Lower lobe of right lung (tissue), 2 donors: ENCODE data around the gene INPP5E. TPM values are rescaled to one million over a fixed set of nuclear protein-coding genes. Genes with fewer than 3 reads are reported as not detected.

Source experiments
- ATAC-seq, 2 donors: fragments of 200-7000 bp; cut with Tn5 transposase; one replicate each; pipeline ENCODE4 v1.9.1; 2020 to 2022; ENCODE audit warnings: mild to moderate bottlenecking in 2 of 2, moderate library complexity in 2 of 2
- DNase-seq: peaks from one replicate; pipeline ENCODE4 v3.0.0-alpha.2; 2020
- H3K27ac ChIP-seq: fragments of 200-600 bp; one replicate; pipeline ENCODE4 v1.8.0; 2022
- H3K27me3 ChIP-seq: fragments of 200-600 bp; one replicate; pipeline ENCODE4 v1.8.0; 2022; ENCODE audit warnings: low read depth
- H3K36me3 ChIP-seq: fragments of 200-600 bp; one replicate; pipeline ENCODE4 v1.8.0; 2022; ENCODE audit warnings: mild to moderate bottlenecking
- H3K4me1 ChIP-seq: fragments of 200-600 bp; one replicate; pipeline ENCODE4 v1.8.0; 2022
- H3K4me3 ChIP-seq: fragments of 200-600 bp; one replicate; pipeline ENCODE4 v1.8.0; 2022; ENCODE audit warnings: mild to moderate bottlenecking
- H3K9me3 ChIP-seq: fragments of 200-600 bp; one replicate; pipeline ENCODE4 v1.8.0; 2022
- intact Hi-C: fragments of 100-400 bp; cut with DNase I; formaldehyde crosslinking; loops from one replicate; pipeline ENCODE4 v1.11.0; 2022
- total RNA-seq: library from RNA; stranded (reverse); fragmentation: NEBNext Ultra II Directional; extraction: Animal tissue kit (Norgen Biotek cat#: 25700); gene quantifications from one replicate; pipeline ENCODE4 v1.2.1, GENCODE V29; 2021
- TF ChIP-seq, protein P1 (sequence below): fragments of 200-600 bp; IDR thresholded peaks from one replicate; pipeline ENCODE4 v1.8.0; 2022; ENCODE audit warnings: antibody characterized with exemption, mild to moderate bottlenecking
- donor health status: DM: no; HTN: yes; CAD: no; lungs with severe emphysema.

The INPP5E gene
- total RNA-seq, 1 donor from 2014 or later = 13.8 TPM

DNA sequence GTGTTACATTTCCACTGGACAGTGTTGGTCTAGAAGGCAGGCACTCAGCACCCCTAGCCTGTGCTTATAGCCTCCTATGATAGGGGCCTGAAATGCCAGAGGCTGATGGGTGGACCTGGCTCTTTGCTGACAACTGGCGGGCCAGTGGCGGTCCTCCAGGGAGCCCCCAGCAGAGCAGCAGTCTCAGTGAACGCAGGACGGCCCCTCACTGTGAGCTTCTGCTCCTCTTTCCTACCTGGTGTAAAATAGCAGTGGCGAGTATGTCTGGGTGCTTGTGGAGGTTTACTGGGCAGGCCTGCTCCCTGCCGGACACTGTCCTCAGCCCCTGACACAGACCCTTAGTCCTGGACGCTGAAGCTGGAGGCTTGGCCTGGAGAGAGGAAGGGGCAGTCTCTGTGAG, 46.5 kb upstream of the INPP5E start:
- Histone ChIP-seq H3K36me3 (no peaks in the 10 kb centered on the region), H3K27me3 (no peaks in the 10 kb centered on the region), H3K9me3 (no peaks in the 10 kb centered on the region), H3K4me3 (no peak overlapping the region), H3K4me1 (peaks cover 28% of the 10 kb centered on the region), H3K27ac (no peak overlapping the region)
- DNase-seq (no peak), ATAC-seq (no peak)
- TF ChIP-seq, protein P1, sequence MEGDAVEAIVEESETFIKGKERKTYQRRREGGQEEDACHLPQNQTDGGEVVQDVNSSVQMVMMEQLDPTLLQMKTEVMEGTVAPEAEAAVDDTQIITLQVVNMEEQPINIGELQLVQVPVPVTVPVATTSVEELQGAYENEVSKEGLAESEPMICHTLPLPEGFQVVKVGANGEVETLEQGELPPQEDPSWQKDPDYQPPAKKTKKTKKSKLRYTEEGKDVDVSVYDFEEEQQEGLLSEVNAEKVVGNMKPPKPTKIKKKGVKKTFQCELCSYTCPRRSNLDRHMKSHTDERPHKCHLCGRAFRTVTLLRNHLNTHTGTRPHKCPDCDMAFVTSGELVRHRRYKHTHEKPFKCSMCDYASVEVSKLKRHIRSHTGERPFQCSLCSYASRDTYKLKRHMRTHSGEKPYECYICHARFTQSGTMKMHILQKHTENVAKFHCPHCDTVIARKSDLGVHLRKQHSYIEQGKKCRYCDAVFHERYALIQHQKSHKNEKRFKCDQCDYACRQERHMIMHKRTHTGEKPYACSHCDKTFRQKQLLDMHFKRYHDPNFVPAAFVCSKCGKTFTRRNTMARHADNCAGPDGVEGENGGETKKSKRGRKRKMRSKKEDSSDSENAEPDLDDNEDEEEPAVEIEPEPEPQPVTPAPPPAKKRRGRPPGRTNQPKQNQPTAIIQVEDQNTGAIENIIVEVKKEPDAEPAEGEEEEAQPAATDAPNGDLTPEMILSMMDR = no peak
- intact Hi-C loops = loop anchor here (5.0 kb wide), 1 partner anchor 146 kb away; no protein-coding TSS in a partner anchor

DNA sequence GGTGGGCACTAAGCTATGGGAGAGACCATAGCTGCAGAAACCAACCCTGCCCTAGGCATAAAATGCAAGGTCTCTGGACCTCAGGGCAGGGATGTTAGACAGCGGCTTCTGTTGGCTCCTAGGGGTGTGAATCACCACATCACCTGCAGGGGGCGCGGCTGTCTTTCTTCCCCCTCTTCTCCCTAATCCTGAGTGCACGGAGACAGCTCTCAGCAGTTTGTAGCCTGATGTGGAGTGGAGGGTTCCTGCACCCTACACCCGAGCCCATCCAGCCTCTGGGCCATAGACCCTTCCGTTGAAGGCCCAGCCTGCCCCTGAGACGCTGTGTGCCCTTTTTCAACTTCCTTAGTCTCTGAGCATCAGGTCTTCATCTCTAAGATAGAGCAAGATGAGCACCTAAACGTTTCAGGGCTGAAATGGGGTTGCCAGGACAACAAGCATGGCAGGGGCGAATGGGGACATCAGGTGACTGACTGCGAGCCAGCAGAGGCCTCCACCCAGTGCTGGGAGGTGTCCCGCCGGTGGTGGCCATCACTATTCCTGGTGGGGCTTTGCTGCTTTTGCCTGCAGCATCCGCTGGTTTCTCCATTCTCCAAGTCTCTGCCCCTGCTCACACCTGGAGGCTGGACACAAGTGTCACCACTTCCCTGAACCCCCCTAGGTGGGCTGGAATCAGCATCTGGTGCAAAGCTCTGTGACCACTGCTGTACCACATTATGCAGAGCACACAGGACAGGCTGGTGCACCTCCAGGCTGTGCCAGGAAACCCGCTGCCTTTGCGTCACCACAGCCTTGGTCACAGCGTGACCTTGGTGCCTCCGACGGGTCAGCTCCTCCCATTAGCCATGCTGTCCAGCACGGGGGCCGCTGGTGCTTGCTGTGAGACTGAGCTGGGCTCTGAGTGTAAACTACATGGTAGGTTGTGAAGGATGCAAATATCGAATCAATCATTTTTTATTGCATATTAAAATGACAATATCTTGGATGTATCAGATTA, 45.7 kb upstream of the INPP5E start:
- no peaks in the 10 kb centered on the region for H3K9me3 ChIP-seq
- ATAC-seq = peak; percentile 23 to 24
- intact Hi-C loops = loop anchor here (5.0 kb wide), 1 partner anchor 147 kb away; no protein-coding TSS in a partner anchor

DNA sequence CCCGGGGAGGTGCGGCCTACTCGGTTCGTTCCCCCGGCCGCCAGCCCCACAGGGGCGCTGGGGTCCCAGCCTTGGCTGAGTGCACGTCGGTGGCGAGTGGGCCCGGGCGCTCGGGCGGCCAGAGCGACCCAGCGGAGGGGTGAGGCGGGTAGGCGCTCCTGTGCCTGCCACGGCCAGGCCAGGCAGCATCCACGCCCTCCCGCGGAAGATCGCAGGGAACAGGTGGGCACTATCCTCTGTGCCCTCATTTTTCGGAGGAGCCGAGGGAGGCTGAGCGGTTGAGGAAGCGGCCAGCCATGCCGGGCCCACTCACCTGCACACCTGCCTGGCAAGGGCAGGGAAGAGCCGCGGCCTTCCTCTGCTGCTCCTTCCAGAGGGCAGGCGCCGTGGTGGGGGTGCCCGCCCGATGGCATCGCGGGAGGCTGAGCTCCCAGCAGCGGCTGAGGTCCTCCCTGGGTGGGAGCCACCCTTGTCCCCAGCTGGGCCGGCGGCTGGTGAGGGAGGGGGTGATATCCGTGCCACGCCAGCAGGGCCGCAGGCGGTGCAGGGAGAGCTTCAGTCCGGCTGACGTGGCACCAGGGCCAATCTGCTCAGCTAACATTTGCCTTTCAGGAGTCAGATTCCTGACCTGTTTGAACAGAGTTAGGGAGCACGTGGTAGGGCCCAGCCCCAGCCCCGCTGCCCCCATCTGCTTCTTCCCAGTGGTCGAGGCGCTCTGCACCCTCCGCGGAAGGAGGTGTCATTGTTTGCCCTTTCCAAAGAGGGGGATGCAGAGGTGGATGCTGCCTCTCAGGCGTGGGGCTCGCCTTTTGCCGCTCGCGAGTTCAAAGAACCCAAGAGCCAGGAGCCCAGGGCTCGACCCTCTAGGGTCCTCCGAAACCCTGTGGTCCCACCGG, 44.8 kb upstream of the INPP5E start:
- no peaks in the 10 kb centered on the region for H3K9me3 ChIP-seq
- TF ChIP-seq, protein P1 = no peak
- peaks cover 29% of the 10 kb centered on the region for H3K4me1 ChIP-seq
- intact Hi-C loops = loop anchor here (5.0 kb wide), 1 partner anchor 148 kb away; no protein-coding TSS in a partner anchor
- H3K27ac ChIP-seq = peak overlapping the region; percentile 97
- ATAC-seq (no peak), DNase-seq (peak; percentile 64)
- H3K36me3 ChIP-seq = peaks cover 4% of the 10 kb centered on the region
- H3K27me3 ChIP-seq = no peaks in the 10 kb centered on the region
- peak overlapping the region; percentile 68 for H3K4me3 ChIP-seq

More for the DNA sequence above, 45.7 kb upstream of the INPP5E start:
- no peaks in the 10 kb centered on the region for H3K27me3 ChIP-seq
- H3K4me1 ChIP-seq = peaks cover 29% of the 10 kb centered on the region
- no peaks in the 10 kb centered on the region for H3K36me3 ChIP-seq
- TF ChIP-seq, protein P1 = peak; percentile 89
- peak; percentile 90 for DNase-seq
- no peak overlapping the region for H3K4me3 ChIP-seq
- H3K27ac ChIP-seq = no peak overlapping the region

DNA sequence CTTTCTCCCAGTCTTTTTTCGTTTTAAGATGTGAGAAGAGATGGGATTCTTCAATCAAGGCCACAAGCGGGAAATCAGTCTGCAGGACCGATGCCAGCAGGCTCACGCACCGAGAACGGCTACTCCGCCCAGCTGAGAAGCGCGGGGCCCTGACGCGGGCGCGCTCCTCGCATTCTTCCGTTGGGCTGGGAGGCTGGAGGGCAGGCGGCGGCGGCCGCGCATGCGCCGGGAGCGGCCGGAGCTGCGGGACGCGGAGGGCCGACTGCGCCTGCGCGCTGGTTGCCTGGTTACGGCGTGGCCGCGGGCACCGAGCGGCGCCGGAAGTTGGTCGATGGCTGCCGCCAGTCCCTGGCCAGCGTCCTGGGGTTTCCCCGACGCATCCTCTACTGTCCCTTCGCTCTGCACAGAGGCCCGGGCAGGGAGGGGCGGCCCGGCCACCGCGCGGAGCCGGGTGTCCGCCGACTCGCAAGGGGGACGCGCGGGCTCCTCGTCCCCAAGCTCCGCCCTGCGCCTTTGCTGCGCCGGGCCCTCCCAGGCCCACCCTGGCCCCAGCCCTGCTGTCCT, 44.0 kb upstream of the INPP5E start:
- peak overlapping the region; percentile 68 for H3K4me3 ChIP-seq
- peaks cover 4% of the 10 kb centered on the region for H3K36me3 ChIP-seq
- peak overlapping the region; percentile 97 for H3K27ac ChIP-seq
- ATAC-seq (peak; percentile 80 to 83), DNase-seq (peak; percentile 95)
- TF ChIP-seq, protein P1 = no peak
- no peaks in the 10 kb centered on the region for H3K27me3 ChIP-seq
- H3K4me1 ChIP-seq = peaks cover 29% of the 10 kb centered on the region
- intact Hi-C loops = no loop called here
- no peaks in the 10 kb centered on the region for H3K9me3 ChIP-seq
